ENCODE data around the gene HOXD8. TPM values are rescaled to one million over a fixed set of nuclear protein-coding genes. Genes with fewer than 3 reads are reported as not detected.

HOXD8 gene
- total RNA-seq, 1 donor from 2014 or later = not detected

DNA sequence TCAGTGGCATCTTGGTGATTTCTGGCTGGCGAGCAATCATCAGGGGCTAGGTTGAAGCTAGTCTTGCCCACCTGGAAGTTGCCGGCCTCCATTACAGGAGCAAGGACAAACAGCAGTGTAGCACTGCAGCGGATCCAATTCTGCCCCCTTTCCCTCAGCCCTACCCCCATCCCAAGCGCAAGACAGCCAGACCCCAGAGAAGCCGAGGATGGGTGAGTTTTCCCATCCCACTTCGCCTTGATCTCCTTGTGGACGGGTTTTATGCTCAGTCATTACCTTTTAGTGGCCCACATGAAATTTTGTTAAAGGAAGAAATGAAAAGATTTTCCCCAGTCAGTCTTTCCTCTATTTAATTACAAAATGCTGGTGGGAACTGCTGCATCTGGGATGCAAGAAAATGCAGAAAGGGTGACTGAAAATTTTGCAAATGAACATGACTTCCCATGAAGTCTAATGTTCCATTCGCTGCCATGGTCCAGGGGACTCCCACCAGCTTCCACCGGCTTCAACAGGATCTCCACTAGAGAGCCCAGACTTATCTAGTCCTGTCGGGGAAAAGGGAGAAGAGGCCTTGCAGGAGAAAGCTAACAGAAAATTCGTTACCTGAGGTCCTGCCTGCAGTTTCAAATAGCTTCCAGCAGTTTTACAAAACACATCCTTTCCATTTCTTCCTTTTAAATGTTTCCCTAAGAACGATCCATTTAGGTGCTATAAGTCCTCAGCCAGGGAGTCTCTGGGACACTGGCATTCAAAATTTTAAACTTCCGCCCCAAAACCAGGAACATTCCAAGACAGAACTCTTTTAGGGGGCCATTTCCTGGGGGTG is 8.9 kb upstream of the HOXD8 start:
- Mint-ChIP-seq H3K4me3 (ENCODE audit: unreplicated experiment) (no peak overlapping the region), H3K9me3 (ENCODE audit: unreplicated experiment) (peaks cover 3% of the 10 kb centered on the region), H3K27ac (ENCODE audit: unreplicated experiment) (no peak overlapping the region), H3K27me3 (ENCODE audit: unreplicated experiment) (peaks cover 86% of the 10 kb centered on the region), H3K36me3 (ENCODE audit: unreplicated experiment) (peaks cover 4% of the 10 kb centered on the region), H3K4me1 (ENCODE audit: unreplicated experiment) (peaks cover 8% of the 10 kb centered on the region)
- no peak for TF ChIP-seq CTCF (IDR thresholded peaks at IDR 0.05)
- no peak for DNase-seq (ENCODE audit: extremely low spot score, unreplicated experiment)

DNA sequence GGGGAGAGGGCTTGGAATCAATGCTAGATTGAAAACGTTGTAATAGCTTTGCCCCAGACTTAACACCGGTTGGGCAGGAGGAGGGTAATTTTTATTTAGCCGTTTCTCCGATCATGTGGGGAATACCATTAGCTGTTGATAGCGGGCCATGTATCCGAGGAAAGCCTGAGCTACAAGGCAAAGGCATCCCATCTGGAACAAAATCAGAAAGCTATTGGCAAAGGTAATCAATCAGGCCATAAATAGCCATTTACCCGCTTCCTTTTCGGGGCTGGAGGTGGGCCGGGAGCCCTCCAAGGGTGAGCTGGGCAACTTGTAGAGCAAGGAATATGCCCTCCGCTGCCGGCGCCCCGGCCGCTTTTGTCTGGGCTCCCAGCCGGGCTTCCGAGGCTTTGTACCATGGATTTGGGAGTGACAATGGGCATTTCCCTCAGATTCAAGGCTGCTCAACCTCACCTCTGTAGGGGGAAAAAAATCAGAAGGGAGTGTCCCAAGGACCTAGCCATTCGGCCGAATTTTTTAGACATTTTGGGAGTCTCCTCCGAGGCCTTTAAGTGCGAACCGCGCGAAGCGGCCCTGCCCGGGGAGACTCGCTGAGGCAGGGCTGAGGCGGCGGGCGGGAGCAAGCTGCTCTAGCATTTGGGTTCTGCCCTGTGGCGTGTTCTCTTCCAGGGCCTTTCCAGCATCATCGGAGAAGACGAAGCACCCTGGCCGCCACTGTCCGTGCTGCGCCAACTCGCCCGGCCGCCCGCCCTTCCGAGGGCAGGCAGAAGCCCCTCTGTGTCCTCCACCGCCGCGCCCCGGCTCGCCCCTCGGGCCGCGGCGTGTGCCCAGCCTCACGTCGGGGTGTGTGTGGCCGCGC is 8.1 kb upstream of the HOXD8 start:
- H3K9me3 Mint-ChIP-seq (ENCODE audit: unreplicated experiment) = peaks cover 3% of the 10 kb centered on the region
- TF ChIP-seq CTCF (IDR thresholded peaks at IDR 0.05) = no peak
- H3K36me3 Mint-ChIP-seq (ENCODE audit: unreplicated experiment) = peaks cover 4% of the 10 kb centered on the region
- no peak overlapping the region for H3K4me3 Mint-ChIP-seq (ENCODE audit: unreplicated experiment)
- H3K4me1 Mint-ChIP-seq (ENCODE audit: unreplicated experiment) = peaks cover 8% of the 10 kb centered on the region
- H3K27ac Mint-ChIP-seq (ENCODE audit: unreplicated experiment) = no peak overlapping the region
- peaks cover 86% of the 10 kb centered on the region for H3K27me3 Mint-ChIP-seq (ENCODE audit: unreplicated experiment)
- DNase-seq (ENCODE audit: extremely low spot score, unreplicated experiment) = no peak

DNA sequence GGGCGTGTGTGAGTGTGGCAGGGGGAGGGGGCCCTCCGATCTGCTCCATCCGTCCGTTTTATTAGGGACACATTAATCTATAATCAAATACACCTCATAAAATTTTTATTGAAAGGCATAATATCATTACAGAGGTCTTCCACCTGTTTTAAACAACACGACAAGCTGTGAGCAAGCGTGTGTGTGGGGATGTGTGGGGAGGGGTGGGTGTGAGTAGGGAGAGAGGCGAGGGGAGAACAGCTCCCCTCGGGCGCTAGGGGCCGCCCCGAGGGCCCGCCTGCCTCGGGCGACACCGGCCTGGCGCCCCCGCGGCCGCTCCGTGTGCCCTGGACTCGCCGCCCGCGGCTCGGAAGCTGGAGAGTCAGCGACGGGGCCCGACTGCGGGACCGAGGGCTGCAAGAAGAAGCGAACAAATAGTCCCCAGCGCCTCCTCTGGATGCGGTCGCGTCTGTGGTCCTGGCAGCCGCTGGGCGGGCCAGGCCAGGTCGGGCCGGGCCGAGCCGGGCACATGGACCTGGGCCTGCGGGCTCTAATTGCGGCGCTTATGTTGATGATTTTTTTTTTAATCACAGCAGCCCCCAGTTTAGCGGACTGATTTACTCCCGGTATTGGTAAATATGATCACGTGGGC is 7.3 kb upstream of the HOXD8 start:
- no peak for TF ChIP-seq CTCF (IDR thresholded peaks at IDR 0.05)
- Mint-ChIP-seq H3K4me1 (ENCODE audit: unreplicated experiment) (peaks cover 8% of the 10 kb centered on the region), H3K9me3 (ENCODE audit: unreplicated experiment) (peaks cover 3% of the 10 kb centered on the region), H3K27ac (ENCODE audit: unreplicated experiment) (no peak overlapping the region), H3K4me3 (ENCODE audit: unreplicated experiment) (peak overlapping the region; percentile 64), H3K27me3 (ENCODE audit: unreplicated experiment) (peaks cover 86% of the 10 kb centered on the region), H3K36me3 (ENCODE audit: unreplicated experiment) (peaks cover 4% of the 10 kb centered on the region)
- DNase-seq (ENCODE audit: extremely low spot score, unreplicated experiment) = no peak

DNA sequence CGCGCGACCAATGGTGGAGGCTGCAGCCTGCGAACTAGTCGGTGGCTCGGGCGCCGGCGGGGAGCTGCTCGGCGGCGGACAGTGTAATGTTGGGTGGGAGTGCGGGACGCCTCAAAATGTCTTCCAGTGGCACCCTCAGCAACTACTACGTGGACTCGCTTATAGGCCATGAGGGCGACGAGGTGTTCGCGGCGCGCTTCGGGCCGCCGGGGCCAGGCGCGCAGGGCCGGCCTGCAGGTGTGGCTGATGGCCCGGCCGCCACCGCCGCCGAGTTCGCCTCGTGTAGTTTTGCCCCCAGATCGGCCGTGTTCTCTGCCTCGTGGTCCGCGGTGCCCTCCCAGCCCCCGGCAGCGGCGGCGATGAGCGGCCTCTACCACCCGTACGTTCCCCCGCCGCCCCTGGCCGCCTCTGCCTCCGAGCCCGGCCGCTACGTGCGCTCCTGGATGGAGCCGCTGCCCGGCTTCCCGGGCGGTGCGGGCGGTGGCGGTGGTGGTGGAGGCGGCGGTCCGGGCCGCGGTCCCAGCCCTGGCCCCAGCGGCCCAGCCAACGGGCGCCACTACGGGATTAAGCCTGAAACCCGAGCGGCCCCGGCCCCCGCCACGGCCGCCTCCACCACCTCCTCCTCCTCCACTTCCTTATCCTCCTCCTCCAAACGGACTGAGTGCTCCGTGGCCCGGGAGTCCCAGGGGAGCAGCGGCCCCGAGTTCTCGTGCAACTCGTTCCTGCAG is 6.7 kb upstream of the HOXD8 start, which contains the start of gene HOXD9:
Gene HOXD9, plus strand, starts transcription at position 37 of the 728 bp plus-strand sequence. Its CDS starts 50 bp downstream, at position 87.
- peaks cover 88% of the 10 kb centered on the region for H3K27me3 Mint-ChIP-seq (ENCODE audit: unreplicated experiment)
- no peak for DNase-seq (ENCODE audit: extremely low spot score, unreplicated experiment)
- peak within 1 kb of the TSS; percentile 64 for H3K4me3 Mint-ChIP-seq (ENCODE audit: unreplicated experiment)
- H3K27ac Mint-ChIP-seq (ENCODE audit: unreplicated experiment) = no peak within 1 kb of the TSS
- peaks cover 4% of the 10 kb centered on the region for H3K36me3 Mint-ChIP-seq (ENCODE audit: unreplicated experiment)
- peaks cover 8% of the 10 kb centered on the region for H3K4me1 Mint-ChIP-seq (ENCODE audit: unreplicated experiment)
- no peak for TF ChIP-seq CTCF (IDR thresholded peaks at IDR 0.05)
- peaks cover 3% of the 10 kb centered on the region for H3K9me3 Mint-ChIP-seq (ENCODE audit: unreplicated experiment)

All from osteocyte (in vitro differentiated cells).